Duodenal mucosa (tissue), 2 donors: ENCODE results near the gene TIMM29.
"Not testable (repeated sequence)": the region's sequence is repeated elsewhere in the genome, so short reads cannot be mapped to it uniquely, and the experiment has no call there.

Experiments
- H3K27ac ChIP-seq: one replicate; pipeline ENCODE4 v1.7.0; 2013; ENCODE audit warnings: low read depth, low read length
- H3K27me3 ChIP-seq, 2 donors: one replicate each; pipeline ENCODE4 v1.7.0; 2013; ENCODE audit warnings: low read length in 2 of 2, control low read depth in 1 of 2; ENCODE audit not compliant: insufficient read depth in 2 of 2, control insufficient read depth in 1 of 2
- H3K36me3 ChIP-seq, 2 donors: one replicate each; pipeline ENCODE4 v1.7.0; 2013; ENCODE audit warnings: low read length in 2 of 2, control low read depth in 1 of 2; ENCODE audit not compliant: insufficient read depth in 2 of 2, control insufficient read depth in 1 of 2
- H3K4me1 ChIP-seq, 2 donors: one replicate each; pipeline ENCODE4 v1.7.0; 2013; ENCODE audit warnings: low read length in 2 of 2, control low read depth in 1 of 2; ENCODE audit not compliant: insufficient read depth in 2 of 2, control insufficient read depth in 1 of 2
- H3K4me3 ChIP-seq, 2 donors: one replicate each; pipeline ENCODE4 v1.7.0; 2013; ENCODE audit warnings: low read length in 2 of 2, low read depth in 1 of 2
- H3K9ac ChIP-seq, 2 donors: one replicate each; pipeline ENCODE4 v1.7.0; 2013; ENCODE audit warnings: low read length in 2 of 2, low read depth in 1 of 2
- H3K9me3 ChIP-seq, 2 donors: one replicate each; pipeline ENCODE4 v1.7.0; 2013; ENCODE audit warnings: low read length in 2 of 2, control low read depth in 1 of 2; ENCODE audit not compliant: control insufficient read depth in 1 of 2

The TIMM29 gene

DNA sequence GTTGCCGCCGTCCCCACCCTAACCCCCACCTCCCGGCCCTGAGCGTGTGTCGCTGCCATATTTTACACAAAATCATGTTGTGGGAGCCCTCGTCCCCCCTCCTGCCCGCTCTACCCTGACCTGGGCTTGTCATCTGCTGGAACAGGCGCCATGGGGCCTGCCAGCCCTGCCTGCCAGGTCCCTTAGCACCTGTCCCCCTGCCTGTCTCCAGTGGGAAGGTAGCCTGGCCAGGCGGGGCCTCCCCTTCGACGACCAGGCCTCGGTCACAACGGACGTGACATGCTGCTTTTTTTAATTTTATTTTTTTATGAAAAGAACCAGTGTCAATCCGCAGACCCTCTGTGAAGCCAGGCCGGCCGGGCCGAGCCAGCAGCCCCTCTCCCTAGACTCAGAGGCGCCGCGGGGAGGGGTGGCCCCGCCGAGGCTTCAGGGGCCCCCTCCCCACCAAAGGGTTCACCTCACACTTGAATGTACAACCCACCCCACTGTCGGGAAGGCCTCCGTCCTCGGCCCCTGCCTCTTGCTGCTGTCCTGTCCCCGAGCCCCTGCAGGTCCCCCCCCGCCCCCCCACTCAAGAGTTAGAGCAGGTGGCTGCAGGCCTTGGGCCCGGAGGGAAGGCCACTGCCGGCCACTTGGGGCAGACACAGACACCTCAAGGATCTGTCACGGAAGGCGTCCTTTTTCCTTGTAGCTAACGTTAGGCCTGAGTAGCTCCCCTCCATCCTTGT, 6.5 kb upstream of the TIMM29 start:
- Histone ChIP-seq H3K36me3 (peaks cover 22 to 69% of the 10 kb centered on the region in 2 donors), H3K27ac (no peak overlapping the region), H3K4me3 (no peak overlapping the region), H3K4me1 (no peaks in the 10 kb centered on the region), H3K27me3 (no peaks in the 10 kb centered on the region), H3K9ac (no peak overlapping the region), H3K9me3 (no peaks in the 10 kb centered on the region)

DNA sequence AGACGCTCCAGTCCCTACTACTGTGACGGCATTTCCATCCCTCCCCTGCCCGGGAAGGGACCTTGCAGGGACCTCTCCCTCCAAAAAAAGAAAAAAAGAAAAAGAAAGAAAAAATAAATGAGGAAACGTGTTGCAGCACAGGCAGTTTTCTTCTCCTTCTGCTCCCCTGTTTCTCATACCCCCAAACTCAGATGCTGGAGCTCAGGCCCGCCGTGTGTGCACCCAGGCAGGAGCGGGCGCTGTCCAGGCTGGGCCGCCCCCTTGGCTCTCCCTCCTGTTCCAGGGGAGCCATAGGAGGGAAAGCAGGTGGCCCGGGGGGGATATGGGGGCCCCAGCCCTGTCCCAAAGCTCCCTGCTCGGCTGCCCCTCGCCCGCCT, 6.0 kb upstream of the TIMM29 start:
- H3K27ac ChIP-seq, result no peak overlapping the region
- peaks cover 4 to 5% of the 10 kb centered on the region in 2 donors for H3K4me1 ChIP-seq
- peaks cover 22 to 69% of the 10 kb centered on the region in 2 donors for H3K36me3 ChIP-seq
- no peak overlapping the region for H3K4me3 ChIP-seq
- H3K9ac ChIP-seq, result no peak overlapping the region
- no peaks in the 10 kb centered on the region for H3K27me3 ChIP-seq
- H3K9me3 ChIP-seq, result no peaks in the 10 kb centered on the region

DNA sequence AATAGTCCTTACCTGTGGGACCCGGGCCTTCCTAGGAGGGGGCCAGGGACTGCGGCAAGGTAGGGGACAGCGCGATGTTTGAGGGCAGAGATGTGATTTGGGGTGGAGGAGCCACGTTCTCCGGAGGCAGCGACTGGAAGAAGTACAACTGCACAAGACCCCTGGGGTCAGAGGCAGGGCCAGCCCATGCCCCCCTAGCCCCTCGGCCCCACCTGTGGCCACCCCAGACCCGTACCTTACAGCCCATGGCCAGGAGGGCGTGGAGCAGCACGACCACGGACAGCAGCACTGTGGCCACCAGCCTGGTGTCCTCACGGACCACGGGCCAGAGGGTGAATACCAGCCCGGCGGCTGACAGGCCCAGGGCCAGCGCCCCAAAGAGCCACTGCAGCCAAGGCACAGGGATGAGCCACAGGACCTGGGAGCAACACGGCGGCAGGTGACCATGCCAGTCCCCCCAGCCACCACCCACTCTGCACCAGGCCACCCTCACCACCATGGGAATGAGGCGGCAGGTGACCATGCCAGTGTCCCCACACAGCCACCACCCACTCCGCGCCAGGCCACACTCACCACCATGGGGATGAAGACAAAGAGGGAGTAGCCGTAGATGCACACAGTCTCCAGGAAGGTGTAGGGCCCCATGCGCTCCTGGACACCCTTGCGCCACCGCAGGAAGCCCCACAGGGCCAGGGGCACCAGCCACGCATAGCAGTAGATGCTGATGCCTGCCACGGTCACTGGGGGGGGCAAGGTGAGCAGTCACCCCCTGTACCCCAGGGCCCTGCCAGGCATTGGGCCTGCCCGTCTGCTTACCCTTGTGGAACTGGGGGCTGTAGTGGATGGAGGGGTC, 5.1 kb upstream of the TIMM29 start:
- no peaks in the 10 kb centered on the region for H3K27me3 ChIP-seq
- H3K4me3 ChIP-seq, result no peak overlapping the region
- no peaks in the 10 kb centered on the region for H3K9me3 ChIP-seq
- no peak overlapping the region for H3K9ac ChIP-seq
- H3K4me1 ChIP-seq, result peaks cover 5 to 10% of the 10 kb centered on the region in 2 donors
- no peak overlapping the region for H3K27ac ChIP-seq
- peaks cover 22 to 62% of the 10 kb centered on the region in 2 donors for H3K36me3 ChIP-seq

DNA sequence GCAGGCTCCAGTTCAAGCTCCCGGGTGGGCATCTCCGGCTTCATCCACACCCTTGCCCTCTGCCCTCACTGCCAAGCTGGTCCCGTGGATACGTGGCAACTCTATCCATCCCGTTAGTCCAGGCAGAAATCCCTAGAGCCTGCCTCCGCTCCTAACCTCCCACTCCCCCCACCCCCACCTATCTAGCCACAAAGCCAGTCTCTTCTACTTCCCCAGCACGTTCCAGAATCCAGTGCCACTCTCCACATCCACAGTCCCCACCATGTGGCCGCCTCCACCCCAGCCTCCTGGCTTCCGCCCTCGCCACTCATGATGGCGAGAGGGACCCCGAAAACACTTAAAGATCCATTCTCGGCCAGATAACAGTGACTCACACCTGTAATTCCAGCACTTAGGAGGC, 4.0 kb upstream of the TIMM29 start:
- Histone ChIP-seq H3K27me3 (no peaks in the 10 kb centered on the region), H3K27ac (no peak overlapping the region), H3K4me1 (peaks cover 7 to 17% of the 10 kb centered on the region in 2 donors), H3K9me3 (no peaks in the 10 kb centered on the region), H3K9ac (no peak overlapping the region), H3K36me3 (peaks cover 16 to 53% of the 10 kb centered on the region in 2 donors), H3K4me3 (no peak overlapping the region)

DNA sequence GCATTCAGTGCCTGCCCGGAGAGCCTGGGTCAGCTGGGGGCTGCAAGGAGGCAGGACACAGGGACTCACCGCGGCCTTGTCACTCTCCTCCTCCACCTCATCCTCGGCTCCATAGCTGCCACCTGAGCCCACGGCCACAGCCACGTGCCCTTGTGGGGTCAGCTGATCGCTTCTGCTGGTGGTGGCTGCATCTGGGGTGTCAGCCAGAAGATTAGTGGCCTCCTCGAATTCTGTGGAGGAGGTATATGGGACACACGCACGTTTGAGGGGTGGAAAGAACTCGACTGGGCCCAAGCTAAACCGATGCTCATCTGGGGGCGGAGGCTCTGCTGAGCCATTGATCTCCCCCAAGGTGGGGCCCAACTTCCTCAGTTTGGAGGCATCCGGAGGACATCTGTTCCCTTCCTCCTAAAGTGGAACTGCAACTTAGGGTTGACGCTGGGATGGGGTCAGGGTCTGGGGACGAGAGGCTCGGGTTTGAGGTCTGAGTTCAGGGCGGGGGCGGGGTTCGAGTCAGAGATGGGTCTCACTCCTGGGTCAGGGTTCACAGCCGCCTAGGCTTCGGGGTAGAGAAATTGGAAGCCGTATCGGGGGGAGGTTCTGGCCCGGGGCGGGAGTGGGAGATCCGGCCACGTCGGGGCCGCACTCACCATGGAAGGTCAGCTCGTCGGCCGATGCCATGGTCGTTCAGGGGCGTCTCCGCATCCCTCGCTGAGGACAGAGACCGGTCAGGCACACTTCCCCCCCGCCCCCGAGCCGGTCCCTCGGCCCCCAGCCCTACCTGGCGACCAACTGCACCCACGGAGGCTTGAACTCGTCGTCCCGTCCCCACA, 665 bp upstream of the TIMM29 start:
- Histone ChIP-seq H3K4me1 (peaks cover 15 to 25% of the 10 kb centered on the region in 2 donors), H3K9me3 (no peaks in the 10 kb centered on the region), H3K27ac (peak overlapping the region; percentile 56), H3K36me3 (peaks cover 8 to 26% of the 10 kb centered on the region in 2 donors), H3K27me3 (no peaks in the 10 kb centered on the region), H3K4me3 (peak overlapping the region; percentile 89), H3K9ac (peak overlapping the region; percentile 67 to 72)

DNA sequence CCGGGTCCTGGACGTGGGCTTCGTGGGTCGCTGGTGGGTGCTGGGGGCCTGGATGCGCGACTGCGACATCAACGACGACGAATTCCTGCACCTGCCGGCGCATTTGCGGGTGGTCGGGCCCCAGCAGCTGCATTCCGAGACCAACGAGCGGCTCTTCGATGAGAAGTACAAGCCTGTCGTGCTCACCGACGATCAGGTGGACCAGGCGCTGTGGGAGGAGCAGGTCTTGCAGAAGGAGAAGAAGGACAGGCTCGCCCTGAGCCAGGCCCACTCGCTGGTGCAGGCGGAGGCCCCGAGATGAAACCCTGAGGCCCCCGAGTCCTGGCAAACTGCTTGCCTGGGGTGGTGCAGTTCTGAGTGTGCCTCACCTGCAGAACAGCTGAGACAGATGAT, 787 bp downstream of the TIMM29 start:
- Histone ChIP-seq H3K4me1 (peaks cover 15 to 25% of the 10 kb centered on the region in 2 donors), H3K36me3 (peaks cover 3 to 13% of the 10 kb centered on the region in 2 donors), H3K9me3 (no peaks in the 10 kb centered on the region), H3K9ac (peak overlapping the region; percentile 67 to 72), H3K27me3 (no peaks in the 10 kb centered on the region), H3K4me3 (peak overlapping the region; percentile 89), H3K27ac (no peak overlapping the region)

DNA sequence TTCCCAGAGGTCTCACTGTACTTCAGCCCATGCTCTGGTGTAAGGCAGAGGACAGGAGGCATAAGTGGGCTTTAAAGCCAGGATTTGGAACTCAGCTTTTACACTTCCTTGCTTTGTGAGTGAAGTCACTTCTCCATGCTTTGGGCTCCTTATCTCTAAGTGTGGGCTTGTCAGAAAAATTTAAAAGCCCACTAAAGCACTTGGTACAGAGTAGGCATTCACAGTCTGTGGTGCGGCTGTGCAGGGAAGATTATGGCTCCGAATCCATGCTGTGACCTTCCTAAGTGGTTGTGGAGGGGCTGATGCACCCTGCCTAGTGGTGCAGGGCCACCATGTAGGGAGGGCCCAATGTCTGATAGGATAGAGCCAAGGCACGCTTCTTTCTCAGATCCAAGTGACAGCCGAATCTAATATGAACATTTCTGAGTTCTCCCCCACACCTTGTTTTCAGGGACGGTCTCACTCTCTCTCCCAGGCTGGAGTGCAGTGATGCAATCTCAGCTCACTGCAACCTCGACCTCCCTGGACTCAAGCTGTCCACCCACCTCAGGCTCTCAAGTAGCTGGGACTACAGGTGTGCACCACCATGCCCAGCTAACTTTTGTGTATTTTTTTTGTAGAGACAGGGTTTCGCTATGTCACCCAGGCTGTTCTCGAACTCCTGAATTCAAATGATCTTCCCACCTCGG, 6.9 kb downstream of the TIMM29 start:
- Histone ChIP-seq H3K4me1 (peaks cover 0 to 11% of the 10 kb centered on the region in 2 donors), H3K27me3 (no peaks in the 10 kb centered on the region), H3K9ac (no peak overlapping the region), H3K36me3 (peaks cover 0 to 4% of the 10 kb centered on the region in 2 donors), H3K27ac (no peak overlapping the region), H3K4me3 (no peak overlapping the region), H3K9me3 (no peaks in the 10 kb centered on the region)

DNA sequence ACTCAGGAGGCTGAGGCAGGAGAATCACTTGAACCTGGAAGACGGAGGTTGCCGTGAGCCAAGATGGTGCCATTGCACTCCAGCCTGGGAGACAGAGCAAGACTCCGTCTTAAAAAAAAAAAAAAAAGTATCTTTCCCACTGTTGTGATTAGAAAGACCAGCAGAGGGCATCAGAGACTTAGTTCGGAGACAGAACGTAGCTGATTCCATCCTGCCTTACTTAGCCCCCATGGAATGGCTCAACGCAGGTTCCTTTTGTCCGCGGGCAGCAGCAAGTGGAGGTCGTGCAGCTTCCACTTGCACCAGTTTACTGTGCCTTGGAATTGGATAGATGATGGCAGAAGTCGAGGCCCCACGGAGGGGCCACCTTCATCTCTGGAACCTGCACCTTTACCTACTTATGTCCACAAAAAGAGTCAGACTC, 8.1 kb downstream of the TIMM29 start:
- Histone ChIP-seq H3K4me3 (peak overlapping the region; percentile 13 to 21), H3K27ac (no peak overlapping the region), H3K9me3 (no peaks in the 10 kb centered on the region), H3K27me3 (no peaks in the 10 kb centered on the region), H3K36me3 (peaks cover 0 to 4% of the 10 kb centered on the region in 2 donors), H3K9ac (peak overlapping the region in 1 of 2 donors; percentile 54), H3K4me1 (peaks cover 0 to 11% of the 10 kb centered on the region in 2 donors)

DNA sequence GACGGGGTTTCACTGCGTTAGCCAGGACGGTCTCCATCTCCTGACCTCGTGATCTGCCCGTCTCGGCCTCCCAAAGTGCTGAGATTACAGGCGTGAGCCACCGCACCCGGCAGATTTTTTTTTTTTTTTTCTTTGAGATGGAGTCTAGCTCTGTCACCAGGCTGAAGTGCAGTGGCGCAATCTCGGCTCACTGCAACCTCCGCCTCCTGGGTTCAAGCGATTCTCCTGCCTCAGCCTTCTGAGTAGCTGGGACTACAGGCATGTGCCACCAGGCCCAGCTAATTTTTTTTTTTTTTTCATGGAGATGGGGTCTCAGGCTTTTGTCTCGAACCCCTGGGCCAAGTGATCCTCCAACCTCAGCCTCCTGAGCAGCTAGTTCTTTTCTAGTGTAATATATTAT, 13.0 kb downstream of the TIMM29 start:
- H3K4me1 ChIP-seq, result peaks cover 0 to 16% of the 10 kb centered on the region in 2 donors
- H3K36me3 ChIP-seq, H3K4me3 ChIP-seq, H3K27ac ChIP-seq, H3K9me3 ChIP-seq, H3K27me3 ChIP-seq: not testable (repeated sequence)
- peak overlapping the region in 1 of 2 donors; percentile 11 for H3K9ac ChIP-seq
